Tongue (tissue), 2 donors: ENCODE data around the gene AKT1. TPM values are rescaled to one million over a fixed set of nuclear protein-coding genes. Genes with fewer than 3 reads are reported as not detected.
"Not testable (repeated sequence)": the region's sequence is repeated elsewhere in the genome, so short reads cannot be mapped to it uniquely, and the experiment has no call there.

ENCODE experiments used
- DNase-seq: peaks from one replicate; pipeline ENCODE4 v3.0.0-alpha.2; 2015
- total RNA-seq: library from RNA; depleted of rRNA; stranded (reverse); fragments of >200 nt; gene quantifications from one replicate; pipeline ENCODE4 v1.2.3, GENCODE V29; 2014

The AKT1 gene
- total RNA-seq, 1 donor from 2014 or later, result 198 TPM

GRCh38 chr14:104739026-104739425 is 56.5 kb downstream of the AKT1 start:
- no peak for DNase-seq

- no peak for DNase-seq
Measured at GRCh38 chr14:104738375-104739019, 57.1 kb downstream of the AKT1 start.

GRCh38 chr14:104735830-104736642 is 59.5 kb downstream of the AKT1 start:
- peak; percentile 68 for DNase-seq

GRCh38 chr14:104734991-104735779 is 60.4 kb downstream of the AKT1 start:
- DNase-seq, result no peak

- no peak for DNase-seq
Measured at GRCh38 chr14:104734601-104734990, 61.0 kb downstream of the AKT1 start.

- no peak for DNase-seq
Measured at GRCh38 chr14:104734051-104734587, 61.4 kb downstream of the AKT1 start.

- no peak for DNase-seq
Measured at GRCh38 chr14:104732931-104733681, 62.4 kb downstream of the AKT1 start.

- no peak for DNase-seq
Measured at GRCh38 chr14:104732355-104732804, 63.2 kb downstream of the AKT1 start.

GRCh38 chr14:104731320-104732294 is 63.9 kb downstream of the AKT1 start:
- no peak for DNase-seq

- DNase-seq, result no peak
Measured at GRCh38 chr14:104730487-104730886, 65.1 kb downstream of the AKT1 start.

GRCh38 chr14:104729835-104730181 is 65.7 kb downstream of the AKT1 start:
- no peak for DNase-seq

- not testable (repeated sequence) for DNase-seq
Measured at GRCh38 chr14:104729176-104729834, 66.2 kb downstream of the AKT1 start.

- no peak for DNase-seq
Measured at GRCh38 chr14:104728631-104729030, 66.9 kb downstream of the AKT1 start.

GRCh38 chr14:104726600-104727451 is 68.7 kb downstream of the AKT1 start:
- no peak for DNase-seq

GRCh38 chr14:104725772-104726548 is 69.6 kb downstream of the AKT1 start:
- no peak for DNase-seq

- DNase-seq, result peak; percentile 80
Measured at GRCh38 chr14:104724981-104725771, 70.4 kb downstream of the AKT1 start.

GRCh38 chr14:104724407-104724980 is 71.1 kb downstream of the AKT1 start:
- DNase-seq, result peak; percentile 56
